ENCODE results near the gene MED16. TPM values are rescaled to one million over a fixed set of nuclear protein-coding genes. Genes with fewer than 3 reads are reported as not detected.
A peak's percentile ranks its signal among the peaks of the same experiment; 100 is the strongest.

Gene MED16
- total RNA-seq, 1 experiment from 2014 or later, result 25.9 TPM

- intact Hi-C loops (cut with micrococcal nuclease), result no loop called here
- H3K27ac ChIP-seq (ENCODE audit: low read length), result peak within 1 kb of the TSS; percentile 23; the same call in 1 of the 2 replicates
- peaks cover 12% of the 10 kb centered on the region for H3K4me1 ChIP-seq (ENCODE audit: insufficient read depth, low read length)
- TF ChIP-seq EZH2phosphoT487 (IDR thresholded peaks at IDR 0.05; ENCODE audit: borderline replicate concordance, low read length) (no peak), CTCF (conservative IDR thresholded peaks at IDR 0.05; ENCODE audit: low read depth, low read length) (no peak), EZH2 (IDR thresholded peaks at IDR 0.05; ENCODE audit: low read length, unreplicated experiment) (no peak)
- peak within 1 kb of the TSS; percentile 79 for H3K4me3 ChIP-seq (ENCODE audit: low read length)
- ChIA-PET CTCF (no interaction called here), POLR2A (ENCODE audit: unreplicated experiment) (no interaction called here)
- peak within 1 kb of the TSS; percentile 79; the same call in 1 of the 2 replicates for H2AFZ ChIP-seq (ENCODE audit: low read length)
- peak within 1 kb of the TSS; percentile 86 for H3K4me2 ChIP-seq (ENCODE audit: low read length)
- H3K36me3 ChIP-seq (ENCODE audit: low read depth, low read length), result no peaks in the 10 kb centered on the region
- H3K27me3 ChIP-seq (ENCODE audit: low read length), result peaks cover 4% of the 10 kb centered on the region; the same call in 1 of the 2 replicates
- DNase-seq (peak; percentile 52), ATAC-seq (peak; percentile 51)
- peaks cover 28% of the 10 kb centered on the region for H3K79me2 ChIP-seq (ENCODE audit: low read length)
- H3K9ac ChIP-seq (ENCODE audit: low read length), result peak within 1 kb of the TSS; percentile 73
- TSS peak; percentile 61 for BruUV-seq (replicated peaks)
- no peaks in the 10 kb centered on the region for H3K9me3 ChIP-seq (ENCODE audit: low read length)
- no peaks in the 10 kb centered on the region for H3F3A ChIP-seq (ENCODE audit: low read length, unreplicated experiment)
- no peaks in the 10 kb centered on the region for H4K20me1 ChIP-seq (ENCODE audit: low read length)
- no peaks in the 10 kb centered on the region for H3K9me2 ChIP-seq (replicated peaks; ENCODE audit: low read length)
Observed at GRCh38 chr19:913080-913748, 20.2 kb upstream of the MED16 start, which contains the start of gene R3HDM4. TSS of gene R3HDM4 (minus strand) at chr19:913219. CDS start at chr19:913157, 62 bp downstream.

- H3K9ac ChIP-seq (ENCODE audit: low read length), result peak overlapping the region; percentile 73
- H3K36me3 ChIP-seq (ENCODE audit: low read depth, low read length), result no peaks in the 10 kb centered on the region
- H3K9me3 ChIP-seq (ENCODE audit: low read length), result no peaks in the 10 kb centered on the region
- ChIA-PET POLR2A (ENCODE audit: unreplicated experiment) (no interaction called here), CTCF (no interaction called here)
- ATAC-seq, result peak; percentile 2; the same call in 1 of the 2 replicates
- TF ChIP-seq EZH2 (IDR thresholded peaks at IDR 0.05; ENCODE audit: low read length, unreplicated experiment), result no peak
- no peak for TF ChIP-seq EZH2phosphoT487 (IDR thresholded peaks at IDR 0.05; ENCODE audit: borderline replicate concordance, low read length)
- TF ChIP-seq CTCF (conservative IDR thresholded peaks at IDR 0.05; ENCODE audit: low read depth, low read length), result no peak
- H3K27me3 ChIP-seq (ENCODE audit: low read length), result no peaks in the 10 kb centered on the region
- H2AFZ ChIP-seq (ENCODE audit: low read length), result no peak overlapping the region
- H3K4me1 ChIP-seq (ENCODE audit: insufficient read depth, low read length), result peaks cover 9% of the 10 kb centered on the region
- DNase-seq, result no peak
- BruUV-seq (replicated peaks), result no TSS peak
- H3F3A ChIP-seq (ENCODE audit: low read length, unreplicated experiment), result no peaks in the 10 kb centered on the region
- no peaks in the 10 kb centered on the region for H3K9me2 ChIP-seq (replicated peaks; ENCODE audit: low read length)
- intact Hi-C loops (cut with micrococcal nuclease), result no loop called here
- H3K4me3 ChIP-seq (ENCODE audit: low read length), result peak overlapping the region; percentile 79
- H3K4me2 ChIP-seq (ENCODE audit: low read length), result peak overlapping the region; percentile 77
- peak overlapping the region; percentile 23; the same call in 1 of the 2 replicates for H3K27ac ChIP-seq (ENCODE audit: low read length)
- peaks cover 36% of the 10 kb centered on the region for H3K79me2 ChIP-seq (ENCODE audit: low read length)
- no peaks in the 10 kb centered on the region for H4K20me1 ChIP-seq (ENCODE audit: low read length)
Observed at GRCh38 chr19:912181-913079, 19.4 kb upstream of the MED16 start.
